Right ventricle myocardium superior (tissue), 1 donor: ENCODE results near the gene SKP1. TPM values are rescaled to one million over a fixed set of nuclear protein-coding genes. Genes with fewer than 3 reads are reported as not detected.

Experiments
- ATAC-seq: fragments of 200-7000 bp; cut with Tn5 transposase; one replicate; pipeline ENCODE4 v1.9.1; 2020; ENCODE audit warnings: mild to moderate bottlenecking; ENCODE audit not compliant: poor library complexity
- DNase-seq: peaks from one replicate; pipeline ENCODE4 v3.0.0-alpha.2; 2020
- intact Hi-C: fragments of 100-400 bp; cut with DNase I; formaldehyde crosslinking; loops from one replicate; pipeline ENCODE4 v1.11.2; 2022
- microRNA-seq: library from miRNA; unstranded; fragments of <30 nt; microRNA quantifications from one replicate; pipeline ENCODE4 v1.2.0, GENCODE V29; 2020
- total RNA-seq: library from RNA; stranded (reverse); fragmentation: NEBNext Ultra II Directional; extraction: Animal tissue kit (Norgen Biotek cat#: 25700); gene quantifications from one replicate; pipeline ENCODE4 v1.2.1, GENCODE V29; 2021
- donor health status: DM: no; HTN: yes; CAD: no; lungs with severe emphysema.

SKP1 gene
- total RNA-seq, 1 donor from 2014 or later = 424 TPM

GRCh38 chr5:134103998-134104654, 72.6 kb downstream of the SKP1 start:
- ATAC-seq (no peak), DNase-seq (peak; percentile 10)
- intact Hi-C loops = loop anchor here (5.0 kb wide), 1 partner anchor 43 kb away; no protein-coding TSS in a partner anchor

GRCh38 chr5:134103397-134103796, 73.4 kb downstream of the SKP1 start:
- peak; percentile 38 for DNase-seq
- peak; percentile 62 for ATAC-seq
- intact Hi-C loops = loop anchor here (5.0 kb wide), 1 partner anchor 44 kb away; no protein-coding TSS in a partner anchor

- ATAC-seq = peak; percentile 83
- intact Hi-C loops = loop anchor here (5.0 kb wide), 1 partner anchor 45 kb away; no protein-coding TSS in a partner anchor
- DNase-seq = peak; percentile 74
These were observed 74.9 kb downstream of the SKP1 start for GRCh38 chr5:134101686-134102439.

- no peak for ATAC-seq
- intact Hi-C loops = loop anchor here (5.0 kb wide), 1 partner anchor 47 kb away; no protein-coding TSS in a partner anchor
- DNase-seq = peak; percentile 40
These were observed 76.3 kb downstream of the SKP1 start for GRCh38 chr5:134100283-134101091.

- intact Hi-C loops = loop anchor here (5.0 kb wide), 1 partner anchor 47 kb away; no protein-coding TSS in a partner anchor
- DNase-seq (no peak), ATAC-seq (no peak)
These were observed 76.8 kb downstream of the SKP1 start for GRCh38 chr5:134099939-134100282.

GRCh38 chr5:134099288-134099872, 77.4 kb downstream of the SKP1 start:
- intact Hi-C loops = no loop called here

More at GRCh38 chr5:134099288-134099872, 77.4 kb downstream of the SKP1 start:
- ATAC-seq (no peak), DNase-seq (peak; percentile 22)

Small RNA genes lying within 50 kb of the gene (microRNA-seq; reads per million reads assigned to microRNA genes)
- not detected for gene MIR3661

Other genes starting within 250 kb of the SKP1 start
- 34.8 TPM for gene C5orf15, start 208.3 kb downstream of the SKP1 start, total RNA-seq
- gene VDAC1, start 172.0 kb downstream of the SKP1 start, total RNA-seq = 475 TPM
- 2.2 TPM for gene TCF7, start 62.3 kb downstream of the SKP1 start, total RNA-seq
- gene PPP2CA, start 49.1 kb upstream of the SKP1 start, total RNA-seq = 135 TPM
- 5.2 TPM for gene CDKL3, start 190.2 kb upstream of the SKP1 start, total RNA-seq
- 236 TPM for gene UBE2B, start 194.6 kb upstream of the SKP1 start, total RNA-seq
- gene CDKN2AIPNL, start 234.9 kb upstream of the SKP1 start, total RNA-seq = 43.1 TPM